HL-60 (cell line): ENCODE measurements around the gene CYP1B1.

ENCODE experiments used
- CTCF ChIP-seq: IDR thresholded peaks from one replicate; pipeline ENCODE4 v1.5.1; 2011; ENCODE audit warnings: low read length, control low read depth, inconsistent platforms; ENCODE audit not compliant: insufficient read depth
- SPI1 ChIP-seq: IDR thresholded peaks from 2 replicates; pipeline ENCODE4 v1.6.1; 2012; ENCODE audit warnings: low read depth, mild to moderate bottlenecking, borderline replicate concordance

DNA sequence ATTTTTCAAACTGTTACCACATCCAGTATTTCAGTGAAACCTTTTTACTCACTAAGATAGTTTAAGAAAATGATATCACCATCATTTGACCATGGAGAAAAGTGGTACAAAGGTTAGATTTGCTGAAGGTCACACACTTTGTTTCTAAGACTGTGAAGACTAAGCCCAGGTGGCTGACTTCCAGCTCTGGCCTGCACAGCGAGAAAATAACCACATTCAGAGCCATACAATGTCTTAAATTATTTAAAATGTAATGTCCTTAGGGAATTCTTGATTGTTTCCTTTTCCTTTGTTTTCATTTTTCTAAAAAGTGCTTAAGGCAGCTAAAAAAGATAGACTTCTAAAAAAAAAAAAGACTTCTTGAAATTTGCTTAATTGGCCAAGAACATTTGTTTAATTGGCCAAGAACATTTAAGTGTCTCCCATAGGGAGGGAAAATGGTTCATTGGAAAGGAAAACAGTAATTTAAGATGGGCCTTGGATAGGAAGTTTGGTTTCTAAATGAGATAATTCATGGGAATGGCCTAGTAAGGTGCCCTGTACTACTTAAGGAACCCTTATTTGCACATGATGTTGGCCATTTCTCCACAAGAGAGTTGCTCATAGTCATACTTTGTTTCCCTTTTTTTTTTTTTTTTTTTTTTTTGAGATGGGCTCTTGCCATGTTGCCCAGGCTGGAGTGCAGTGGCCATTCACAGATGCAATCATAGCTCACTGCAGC lies 45.2 kb downstream of the CYP1B1 start:
- no peak for TF ChIP-seq CTCF
- no peak for TF ChIP-seq SPI1
